Transverse colon (tissue), 4 donors: ENCODE results near the gene CHSY1.

ENCODE experiments used
- EP300 ChIP-seq: sonication (generic); formaldehyde crosslinking; IDR thresholded peaks from one replicate; pipeline ENCODE4 v1.6.1; 2017; ENCODE audit warnings: antibody characterized with exemption, low read depth
- POLR2A ChIP-seq: fragments of 450-650 bp; IDR thresholded peaks from one replicate; pipeline ENCODE4 v1.6.1; 2016; ENCODE audit warnings: antibody characterized with exemption, mild to moderate bottlenecking, moderate library complexity
- POLR2AphosphoS5 ChIP-seq, 3 donors: sonication (generic); formaldehyde crosslinking; IDR thresholded peaks; one replicate each; pipeline ENCODE4 v1.6.1; 2016; ENCODE audit warnings: antibody characterized with exemption in 3 of 3
- TF ChIP-seq, protein P1 (sequence below), 5 experiments: fragments of 200-600 bp in 3 of 5; fragments of 450-650 bp in 2 of 5; sonication (generic) in 3 of 5; IDR thresholded peaks; 1 replicate in 2 of 5; 2 replicates in 3 of 5; pipeline ENCODE4 v1.5.1; 2016 to 2017; ENCODE audit warnings: antibody characterized with exemption in 5 of 5, inconsistent platforms in 3 of 5, mild to moderate bottlenecking in 2 of 5, moderate library complexity in 1 of 5

DNA sequence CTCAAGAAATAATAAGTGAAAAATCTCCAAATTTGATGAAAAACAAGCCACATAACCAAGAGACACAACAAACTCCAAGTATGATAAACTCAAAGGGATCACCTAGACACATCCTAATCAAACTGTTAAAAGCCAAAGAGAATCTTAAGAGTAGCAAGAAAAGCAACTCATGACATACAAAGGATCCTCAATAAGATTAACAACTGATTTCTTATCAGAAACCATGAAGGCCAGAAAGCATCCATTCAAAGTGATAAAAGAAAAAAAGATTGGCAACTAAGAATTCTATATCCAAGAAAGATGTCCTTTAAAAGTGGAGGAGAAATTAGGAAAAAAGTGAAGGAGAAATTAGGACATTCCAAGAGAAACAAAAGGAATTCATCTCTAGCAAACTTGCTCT, 23.5 kb downstream of the CHSY1 start:
- TF ChIP-seq, protein P1, sequence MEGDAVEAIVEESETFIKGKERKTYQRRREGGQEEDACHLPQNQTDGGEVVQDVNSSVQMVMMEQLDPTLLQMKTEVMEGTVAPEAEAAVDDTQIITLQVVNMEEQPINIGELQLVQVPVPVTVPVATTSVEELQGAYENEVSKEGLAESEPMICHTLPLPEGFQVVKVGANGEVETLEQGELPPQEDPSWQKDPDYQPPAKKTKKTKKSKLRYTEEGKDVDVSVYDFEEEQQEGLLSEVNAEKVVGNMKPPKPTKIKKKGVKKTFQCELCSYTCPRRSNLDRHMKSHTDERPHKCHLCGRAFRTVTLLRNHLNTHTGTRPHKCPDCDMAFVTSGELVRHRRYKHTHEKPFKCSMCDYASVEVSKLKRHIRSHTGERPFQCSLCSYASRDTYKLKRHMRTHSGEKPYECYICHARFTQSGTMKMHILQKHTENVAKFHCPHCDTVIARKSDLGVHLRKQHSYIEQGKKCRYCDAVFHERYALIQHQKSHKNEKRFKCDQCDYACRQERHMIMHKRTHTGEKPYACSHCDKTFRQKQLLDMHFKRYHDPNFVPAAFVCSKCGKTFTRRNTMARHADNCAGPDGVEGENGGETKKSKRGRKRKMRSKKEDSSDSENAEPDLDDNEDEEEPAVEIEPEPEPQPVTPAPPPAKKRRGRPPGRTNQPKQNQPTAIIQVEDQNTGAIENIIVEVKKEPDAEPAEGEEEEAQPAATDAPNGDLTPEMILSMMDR (IDR thresholded peaks at IDR 0.05): no peak
- TF ChIP-seq EP300 (no peak), POLR2AphosphoS5 (IDR thresholded peaks at IDR 0.05) (no peak), POLR2A (no peak)
